ENCODE measurements around the gene DDHD1.

GRCh38 chr14:53044486-53044885, 108.6 kb downstream of the DDHD1 start:
- no peak for TF ChIP-seq EZH2 (IDR thresholded peaks at IDR 0.05; ENCODE audit: low read length, unreplicated experiment)
- TF ChIP-seq CTCF (conservative IDR thresholded peaks at IDR 0.05; ENCODE audit: low read depth, low read length), result no peak
